HG03175 (cell line): Measurements from ENCODE around the gene WDR93.
A peak's percentile ranks its signal among the peaks of the same experiment; 100 is the strongest.

Experiments
- ATAC-seq: cut with Tn5 transposase; IDR thresholded peaks from one replicate; pipeline ENCODE4 v1.9.1; 2021; ENCODE audit warnings: mild to moderate bottlenecking, moderate library complexity; ENCODE audit not compliant: unreplicated experiment

The WDR93 gene

GRCh38 chr15:89747708-89748682 lies 57.4 kb downstream of the WDR93 start:
- ATAC-seq = no peak

GRCh38 chr15:89749054-89749453 lies 58.4 kb downstream of the WDR93 start:
- no peak for ATAC-seq

GRCh38 chr15:89749526-89749925 lies 58.9 kb downstream of the WDR93 start:
- ATAC-seq = no peak

GRCh38 chr15:89749951-89750559 lies 59.4 kb downstream of the WDR93 start:
- peak; percentile 11 for ATAC-seq

- peak; percentile 97 for ATAC-seq
These were observed 60.2 kb downstream of the WDR93 start, which contains the start of gene MESP1 for GRCh38 chr15:89750560-89751542. Gene MESP1, minus strand, starts transcription at chr15:89751249. Its CDS starts 18 bp downstream, at chr15:89751231.

GRCh38 chr15:89751748-89752147 lies 61.1 kb downstream of the WDR93 start:
- ATAC-seq = no peak

GRCh38 chr15:89753855-89754254 lies 63.2 kb downstream of the WDR93 start:
- no peak for ATAC-seq

GRCh38 chr15:89754361-89755154 lies 63.9 kb downstream of the WDR93 start:
- no peak for ATAC-seq

GRCh38 chr15:89755701-89756100 lies 65.1 kb downstream of the WDR93 start:
- ATAC-seq = no peak

- ATAC-seq = no peak
These were observed 66.3 kb downstream of the WDR93 start for GRCh38 chr15:89756897-89757296.

GRCh38 chr15:89758283-89758682 lies 67.7 kb downstream of the WDR93 start:
- ATAC-seq = no peak

- ATAC-seq = no peak
These were observed 68.4 kb downstream of the WDR93 start for GRCh38 chr15:89758981-89759380.

GRCh38 chr15:89759835-89760234 lies 69.2 kb downstream of the WDR93 start:
- no peak for ATAC-seq

GRCh38 chr15:89760303-89761008 lies 69.8 kb downstream of the WDR93 start:
- ATAC-seq = peak; percentile 65

- ATAC-seq = peak; percentile 65
These were observed 70.6 kb downstream of the WDR93 start for GRCh38 chr15:89761009-89761831.

- ATAC-seq = no peak
These were observed 71.3 kb downstream of the WDR93 start for GRCh38 chr15:89761929-89762328.

- no peak for ATAC-seq
These were observed 75.1 kb downstream of the WDR93 start for GRCh38 chr15:89765694-89766093.
